ENCODE results near the gene GRIN2B.

The GRIN2B gene

DNA sequence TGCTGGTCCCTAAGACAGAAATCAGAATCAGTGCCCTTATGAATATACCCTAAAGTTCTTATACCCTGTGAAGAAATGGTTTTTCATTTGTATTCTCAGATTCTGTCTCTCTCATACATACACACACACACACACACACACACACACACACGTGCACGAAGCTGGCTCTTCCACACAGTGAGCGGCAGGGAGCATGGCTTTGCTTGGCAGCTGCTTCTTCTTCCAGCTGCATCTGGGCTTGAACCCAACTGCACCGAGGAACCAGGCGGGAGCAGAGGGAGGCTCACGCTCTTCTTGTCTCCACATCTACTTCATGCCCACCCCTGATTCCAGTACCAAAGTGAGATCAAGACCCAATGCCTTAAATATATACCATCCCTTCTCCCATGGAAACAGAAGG lies 19.4 kb downstream of the GRIN2B start:
- Histone ChIP-seq H3K27ac (ENCODE audit: low read depth in 2 of 2, low read length in 2 of 2) (no peak overlapping the region), H3K9ac (ENCODE audit: low read depth in 1 of 2, low read length in 2 of 2) (no peak overlapping the region), H3K9me3 (ENCODE audit: control insufficient read depth in 2 of 2, low read length in 2 of 2) (no peaks in the 10 kb centered on the region), H3K27me3 (ENCODE audit: control insufficient read depth in 2 of 2, insufficient read depth in 2 of 2, low read length in 2 of 2) (no peaks in the 10 kb centered on the region), H3K36me3 (ENCODE audit: control insufficient read depth in 2 of 2, insufficient read depth in 2 of 2, low read length in 2 of 2) (no peaks in the 10 kb centered on the region), H3K4me3 (ENCODE audit: low read length in 2 of 2) (no peak overlapping the region), H3K4me1 (ENCODE audit: control insufficient read depth in 2 of 2, insufficient read depth in 2 of 2, low read length in 2 of 2) (no peaks in the 10 kb centered on the region)

DNA sequence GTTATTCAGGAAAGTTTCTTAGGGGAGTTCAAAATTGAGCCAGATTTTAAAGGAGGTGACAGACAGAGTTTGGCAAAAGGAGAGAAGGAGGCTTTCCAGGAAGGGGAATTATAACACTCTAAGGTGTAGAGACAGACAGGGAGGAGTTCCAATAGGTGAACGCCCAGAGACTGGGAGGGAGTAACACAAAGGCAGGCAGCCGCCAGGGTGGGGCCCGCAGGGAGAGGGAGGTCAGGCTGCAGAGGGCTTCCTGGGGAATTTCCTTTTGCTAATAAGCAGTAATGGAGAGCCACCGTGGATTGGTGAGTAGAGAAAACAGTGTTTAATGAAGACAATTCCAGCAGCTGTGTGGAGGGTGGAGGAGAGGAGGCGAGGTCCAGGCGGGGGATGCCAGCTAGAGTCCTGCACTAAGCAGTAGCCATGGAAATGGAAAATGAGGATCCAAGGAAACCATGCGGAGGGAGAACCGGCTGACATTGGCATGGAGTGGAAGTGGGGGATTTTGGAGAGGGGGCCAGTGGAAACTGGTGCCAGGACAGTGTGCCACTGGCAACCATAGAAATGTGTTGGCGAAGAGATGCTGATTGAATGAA lies 22.2 kb downstream of the GRIN2B start:
- Histone ChIP-seq H3K27me3 (ENCODE audit: control insufficient read depth in 2 of 2, insufficient read depth in 2 of 2, low read length in 2 of 2) (no peaks in the 10 kb centered on the region), H3K4me1 (ENCODE audit: control insufficient read depth in 2 of 2, insufficient read depth in 2 of 2, low read length in 2 of 2) (no peaks in the 10 kb centered on the region), H3K36me3 (ENCODE audit: control insufficient read depth in 2 of 2, insufficient read depth in 2 of 2, low read length in 2 of 2) (no peaks in the 10 kb centered on the region), H3K9me3 (ENCODE audit: control insufficient read depth in 2 of 2, low read length in 2 of 2) (no peaks in the 10 kb centered on the region), H3K4me3 (ENCODE audit: low read length in 2 of 2) (no peak overlapping the region), H3K27ac (ENCODE audit: low read depth in 2 of 2, low read length in 2 of 2) (no peak overlapping the region), H3K9ac (ENCODE audit: low read depth in 1 of 2, low read length in 2 of 2) (no peak overlapping the region)

DNA sequence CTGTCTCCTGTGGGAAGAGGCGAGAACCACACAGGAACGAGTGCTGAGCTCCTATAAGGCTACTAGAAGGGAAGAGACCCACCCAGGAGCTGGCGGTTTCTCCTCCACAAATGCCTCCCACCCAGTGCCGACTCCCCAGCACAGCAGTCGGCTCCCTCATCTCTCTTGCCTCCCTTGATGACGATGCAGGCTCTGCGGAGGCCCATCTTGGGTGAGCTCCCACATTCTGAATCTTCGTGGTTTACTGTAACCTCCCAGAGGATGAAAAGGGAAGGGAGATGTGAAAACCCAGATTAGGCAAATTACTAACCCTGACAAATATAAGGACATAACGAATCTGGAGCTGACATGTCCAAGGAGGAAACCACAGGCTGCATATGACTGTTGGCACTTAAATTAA lies 23.8 kb downstream of the GRIN2B start:
- no peak overlapping the region for H3K27ac ChIP-seq (ENCODE audit: low read depth in 2 of 2, low read length in 2 of 2)
- no peaks in the 10 kb centered on the region for H3K27me3 ChIP-seq (ENCODE audit: control insufficient read depth in 2 of 2, insufficient read depth in 2 of 2, low read length in 2 of 2)
- no peaks in the 10 kb centered on the region for H3K4me1 ChIP-seq (ENCODE audit: control insufficient read depth in 2 of 2, insufficient read depth in 2 of 2, low read length in 2 of 2)
- H3K9ac ChIP-seq (ENCODE audit: low read depth in 1 of 2, low read length in 2 of 2) = no peak overlapping the region
- no peaks in the 10 kb centered on the region for H3K9me3 ChIP-seq (ENCODE audit: control insufficient read depth in 2 of 2, low read length in 2 of 2)
- H3K4me3 ChIP-seq (ENCODE audit: low read length in 2 of 2) = no peak overlapping the region
- no peaks in the 10 kb centered on the region for H3K36me3 ChIP-seq (ENCODE audit: control insufficient read depth in 2 of 2, insufficient read depth in 2 of 2, low read length in 2 of 2)

DNA sequence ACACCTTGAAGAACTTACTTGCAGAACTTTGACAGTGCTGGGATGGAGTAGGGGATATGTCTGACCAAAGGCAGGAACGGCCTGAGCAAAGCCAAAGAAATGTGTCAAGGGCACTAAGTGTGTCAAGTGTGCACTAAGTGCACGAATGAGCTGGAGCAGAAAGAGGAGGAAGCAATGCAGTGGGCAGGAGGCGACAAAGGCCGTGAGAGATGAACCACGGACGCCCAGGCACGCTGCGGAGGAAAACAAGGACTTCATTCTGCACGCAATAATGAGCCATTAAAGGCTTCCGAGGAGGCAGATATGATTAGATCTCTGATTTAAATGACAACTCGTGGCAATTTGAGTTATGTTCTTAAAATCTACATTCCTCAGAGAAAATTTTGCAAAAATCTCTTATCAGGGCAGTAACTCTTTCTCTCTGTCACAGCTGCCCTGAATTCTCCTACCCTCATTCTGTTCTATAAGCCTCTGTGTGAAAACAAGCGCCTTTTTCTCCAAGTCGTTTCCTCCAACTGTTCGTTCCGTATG lies 25.3 kb downstream of the GRIN2B start:
- Histone ChIP-seq H3K4me3 (ENCODE audit: low read length in 2 of 2) (no peak overlapping the region), H3K27me3 (ENCODE audit: control insufficient read depth in 2 of 2, insufficient read depth in 2 of 2, low read length in 2 of 2) (no peaks in the 10 kb centered on the region), H3K9ac (ENCODE audit: low read depth in 1 of 2, low read length in 2 of 2) (no peak overlapping the region)

DNA sequence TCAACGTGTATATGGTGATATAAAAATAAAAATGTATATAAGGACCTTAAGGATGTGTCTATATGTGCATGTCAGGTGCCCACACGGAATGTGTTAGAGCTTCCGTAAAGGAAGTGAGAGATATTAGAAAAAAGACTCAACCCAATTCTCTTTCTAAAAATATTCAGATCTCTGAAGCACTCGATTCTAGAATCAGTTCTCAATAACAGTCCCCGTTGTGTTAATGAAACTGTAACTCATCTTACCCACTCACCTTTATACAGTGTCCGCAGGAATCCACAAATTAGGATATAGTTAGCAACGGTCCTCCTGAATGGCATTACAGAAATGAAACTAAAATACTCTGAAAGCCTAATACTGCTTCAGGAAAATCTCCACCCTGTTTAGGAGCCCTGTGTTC lies 29.3 kb downstream of the GRIN2B start:
- Histone ChIP-seq H3K9ac (ENCODE audit: low read depth in 1 of 2, low read length in 2 of 2) (no peak overlapping the region), H3K4me1 (ENCODE audit: control insufficient read depth in 2 of 2, insufficient read depth in 2 of 2, low read length in 2 of 2) (no peaks in the 10 kb centered on the region), H3K27ac (ENCODE audit: low read depth in 2 of 2, low read length in 2 of 2) (no peak overlapping the region), H3K9me3 (ENCODE audit: control insufficient read depth in 2 of 2, low read length in 2 of 2) (no peaks in the 10 kb centered on the region), H3K36me3 (ENCODE audit: control insufficient read depth in 2 of 2, insufficient read depth in 2 of 2, low read length in 2 of 2) (no peaks in the 10 kb centered on the region), H3K4me3 (ENCODE audit: low read length in 2 of 2) (no peak overlapping the region), H3K27me3 (ENCODE audit: control insufficient read depth in 2 of 2, insufficient read depth in 2 of 2, low read length in 2 of 2) (no peaks in the 10 kb centered on the region)

More for the DNA sequence above, 25.3 kb downstream of the GRIN2B start:
- Histone ChIP-seq H3K36me3 (ENCODE audit: control insufficient read depth in 2 of 2, insufficient read depth in 2 of 2, low read length in 2 of 2) (no peaks in the 10 kb centered on the region), H3K27ac (ENCODE audit: low read depth in 2 of 2, low read length in 2 of 2) (no peak overlapping the region), H3K4me1 (ENCODE audit: control insufficient read depth in 2 of 2, insufficient read depth in 2 of 2, low read length in 2 of 2) (no peaks in the 10 kb centered on the region), H3K9me3 (ENCODE audit: control insufficient read depth in 2 of 2, low read length in 2 of 2) (no peaks in the 10 kb centered on the region)

DNA sequence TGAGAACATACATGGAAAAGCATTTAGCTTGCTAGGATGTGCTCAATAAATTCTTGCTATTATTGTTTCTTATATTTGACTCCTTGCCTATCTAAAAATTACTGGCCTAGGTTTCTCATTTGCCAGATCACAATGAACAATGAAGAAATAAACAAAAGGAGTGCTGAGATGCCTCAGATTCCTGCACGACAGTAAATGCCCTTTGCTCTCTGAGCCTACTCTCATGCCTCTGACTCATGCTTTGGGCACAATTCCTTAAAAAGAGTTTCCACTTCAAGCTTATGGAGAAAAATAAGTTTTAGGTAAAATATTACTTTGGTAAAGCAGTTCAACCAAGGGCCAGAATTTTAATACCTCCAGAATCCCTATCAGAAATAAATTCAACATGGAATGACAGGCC lies 30.9 kb downstream of the GRIN2B start:
- Histone ChIP-seq H3K36me3 (ENCODE audit: control insufficient read depth in 2 of 2, insufficient read depth in 2 of 2, low read length in 2 of 2) (no peaks in the 10 kb centered on the region), H3K4me3 (ENCODE audit: low read length in 2 of 2) (no peak overlapping the region), H3K27me3 (ENCODE audit: control insufficient read depth in 2 of 2, insufficient read depth in 2 of 2, low read length in 2 of 2) (no peaks in the 10 kb centered on the region), H3K27ac (ENCODE audit: low read depth in 2 of 2, low read length in 2 of 2) (no peak overlapping the region), H3K9me3 (ENCODE audit: control insufficient read depth in 2 of 2, low read length in 2 of 2) (no peaks in the 10 kb centered on the region), H3K9ac (ENCODE audit: low read depth in 1 of 2, low read length in 2 of 2) (no peak overlapping the region), H3K4me1 (ENCODE audit: control insufficient read depth in 2 of 2, insufficient read depth in 2 of 2, low read length in 2 of 2) (no peaks in the 10 kb centered on the region)

DNA sequence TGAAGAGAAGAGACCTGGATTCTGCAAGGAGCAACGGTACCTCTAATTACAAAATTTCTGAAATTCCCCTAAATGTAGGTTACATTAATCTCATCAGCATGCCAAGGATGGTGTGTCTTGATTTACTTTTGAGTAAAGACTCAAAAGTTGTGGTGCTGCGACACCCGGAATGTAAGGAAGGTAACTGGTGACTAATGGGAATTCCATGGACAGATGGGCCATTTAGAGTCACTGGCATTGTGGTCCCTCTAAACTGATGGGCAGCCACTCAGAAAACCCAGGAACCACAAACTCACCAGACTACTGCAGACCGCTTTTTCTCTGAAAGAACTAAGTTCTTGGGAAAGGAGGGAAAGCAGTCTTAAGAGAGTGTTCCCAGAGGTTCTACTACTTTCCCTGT lies 32.8 kb downstream of the GRIN2B start:
- no peaks in the 10 kb centered on the region for H3K4me1 ChIP-seq (ENCODE audit: control insufficient read depth in 2 of 2, insufficient read depth in 2 of 2, low read length in 2 of 2)
- H3K36me3 ChIP-seq (ENCODE audit: control insufficient read depth in 2 of 2, insufficient read depth in 2 of 2, low read length in 2 of 2) = no peaks in the 10 kb centered on the region
- no peak overlapping the region for H3K9ac ChIP-seq (ENCODE audit: low read depth in 1 of 2, low read length in 2 of 2)
- no peak overlapping the region for H3K4me3 ChIP-seq (ENCODE audit: low read length in 2 of 2)
- H3K27me3 ChIP-seq (ENCODE audit: control insufficient read depth in 2 of 2, insufficient read depth in 2 of 2, low read length in 2 of 2) = no peaks in the 10 kb centered on the region
- no peak overlapping the region for H3K27ac ChIP-seq (ENCODE audit: low read depth in 2 of 2, low read length in 2 of 2)
- H3K9me3 ChIP-seq (ENCODE audit: control insufficient read depth in 2 of 2, low read length in 2 of 2) = no peaks in the 10 kb centered on the region

DNA sequence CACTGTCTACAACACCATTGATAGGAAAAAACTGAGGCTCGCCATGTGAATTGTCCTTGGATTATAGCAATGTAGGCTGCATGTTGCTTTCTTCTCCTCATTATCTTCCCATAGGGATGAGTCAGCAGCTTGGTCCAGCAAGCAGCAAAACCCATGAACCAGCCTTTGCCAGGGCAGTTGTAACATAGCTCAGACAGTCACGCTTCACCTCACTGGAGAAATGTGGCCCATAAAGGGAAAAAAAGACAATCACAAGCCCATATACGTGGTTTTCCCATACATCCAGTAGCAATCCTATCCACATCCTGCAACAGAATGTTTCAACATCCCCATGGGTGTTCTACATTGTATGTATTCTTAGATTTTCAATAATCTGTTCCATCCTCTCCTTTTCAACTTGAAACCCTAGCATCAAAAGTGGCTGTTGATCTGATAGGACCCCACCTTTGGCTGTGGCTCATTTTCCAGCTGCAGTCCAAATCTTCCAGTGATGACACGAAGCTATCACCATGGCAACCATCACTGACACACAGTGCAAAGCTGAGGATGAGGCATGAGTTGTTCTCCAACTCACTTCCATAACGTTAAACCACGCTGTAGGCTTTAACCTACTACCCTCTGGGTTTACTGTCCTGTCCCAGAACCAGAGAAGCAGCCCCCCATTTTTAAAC lies 34.0 kb downstream of the GRIN2B start:
- Histone ChIP-seq H3K36me3 (ENCODE audit: control insufficient read depth in 2 of 2, insufficient read depth in 2 of 2, low read length in 2 of 2) (no peaks in the 10 kb centered on the region), H3K4me1 (ENCODE audit: control insufficient read depth in 2 of 2, insufficient read depth in 2 of 2, low read length in 2 of 2) (no peaks in the 10 kb centered on the region), H3K9me3 (ENCODE audit: control insufficient read depth in 2 of 2, low read length in 2 of 2) (no peaks in the 10 kb centered on the region), H3K4me3 (ENCODE audit: low read length in 2 of 2) (no peak overlapping the region), H3K27me3 (ENCODE audit: control insufficient read depth in 2 of 2, insufficient read depth in 2 of 2, low read length in 2 of 2) (no peaks in the 10 kb centered on the region), H3K9ac (ENCODE audit: low read depth in 1 of 2, low read length in 2 of 2) (no peak overlapping the region), H3K27ac (ENCODE audit: low read depth in 2 of 2, low read length in 2 of 2) (no peak overlapping the region)

DNA sequence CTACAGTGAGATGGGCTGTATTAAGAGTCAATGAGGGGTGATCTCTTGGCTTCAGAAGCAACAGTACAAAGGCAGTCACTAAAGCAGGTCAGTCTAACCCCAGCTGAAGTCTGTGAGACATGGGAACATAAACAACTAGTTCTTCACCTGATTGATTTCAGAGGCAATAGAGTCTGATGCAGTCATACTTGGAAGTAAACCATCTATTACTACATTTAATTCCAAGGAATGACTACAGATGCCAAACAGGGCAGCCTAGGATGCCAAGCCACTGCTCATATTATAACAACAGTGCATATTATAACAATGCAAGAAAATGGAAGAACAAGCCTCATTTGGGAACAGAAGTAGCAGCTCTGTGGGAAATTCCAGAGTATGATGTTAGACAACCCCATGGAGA lies 35.8 kb downstream of the GRIN2B start:
- Histone ChIP-seq H3K9ac (ENCODE audit: low read depth in 1 of 2, low read length in 2 of 2) (no peak overlapping the region), H3K27me3 (ENCODE audit: control insufficient read depth in 2 of 2, insufficient read depth in 2 of 2, low read length in 2 of 2) (no peaks in the 10 kb centered on the region), H3K27ac (ENCODE audit: low read depth in 2 of 2, low read length in 2 of 2) (no peak overlapping the region), H3K9me3 (ENCODE audit: control insufficient read depth in 2 of 2, low read length in 2 of 2) (no peaks in the 10 kb centered on the region), H3K4me3 (ENCODE audit: low read length in 2 of 2) (no peak overlapping the region), H3K4me1 (ENCODE audit: control insufficient read depth in 2 of 2, insufficient read depth in 2 of 2, low read length in 2 of 2) (peaks cover 4 to 10% of the 10 kb centered on the region in 2 donors), H3K36me3 (ENCODE audit: control insufficient read depth in 2 of 2, insufficient read depth in 2 of 2, low read length in 2 of 2) (no peaks in the 10 kb centered on the region)

DNA sequence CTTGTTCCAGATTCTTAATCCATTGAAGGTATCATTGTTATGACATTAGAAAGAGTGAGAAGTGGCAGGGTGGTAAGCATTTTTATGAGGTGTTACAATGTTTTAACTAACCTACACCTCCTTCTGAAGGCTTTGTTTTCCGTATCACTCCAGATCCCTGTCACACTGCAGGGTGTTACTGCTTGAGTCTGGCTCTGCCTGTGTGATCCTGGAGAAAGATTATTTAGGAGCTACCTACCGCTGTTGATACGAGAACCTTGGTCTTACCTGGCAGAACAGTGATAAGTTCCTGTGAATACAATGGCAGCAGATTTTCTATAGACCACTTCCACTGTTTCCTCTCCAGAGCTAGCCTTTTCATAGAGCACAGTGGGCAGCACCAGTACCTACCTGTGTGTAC lies 36.2 kb downstream of the GRIN2B start:
- H3K4me1 ChIP-seq (ENCODE audit: control insufficient read depth in 2 of 2, insufficient read depth in 2 of 2, low read length in 2 of 2) = peaks cover 4 to 10% of the 10 kb centered on the region in 2 donors
- no peaks in the 10 kb centered on the region for H3K27me3 ChIP-seq (ENCODE audit: control insufficient read depth in 2 of 2, insufficient read depth in 2 of 2, low read length in 2 of 2)
- H3K36me3 ChIP-seq (ENCODE audit: control insufficient read depth in 2 of 2, insufficient read depth in 2 of 2, low read length in 2 of 2) = no peaks in the 10 kb centered on the region
- H3K9me3 ChIP-seq (ENCODE audit: control insufficient read depth in 2 of 2, low read length in 2 of 2) = no peaks in the 10 kb centered on the region
- no peak overlapping the region for H3K27ac ChIP-seq (ENCODE audit: low read depth in 2 of 2, low read length in 2 of 2)
- no peak overlapping the region for H3K9ac ChIP-seq (ENCODE audit: low read depth in 1 of 2, low read length in 2 of 2)
- H3K4me3 ChIP-seq (ENCODE audit: low read length in 2 of 2) = no peak overlapping the region

Data from mucosa of rectum (tissue), 2 donors.